ENCODE data around the gene SND1. TPM values are rescaled to one million over a fixed set of nuclear protein-coding genes. Genes with fewer than 3 reads are reported as not detected.

The SND1 gene
- total RNA-seq, 1 experiment from 2014 or later: 139 TPM

DNA sequence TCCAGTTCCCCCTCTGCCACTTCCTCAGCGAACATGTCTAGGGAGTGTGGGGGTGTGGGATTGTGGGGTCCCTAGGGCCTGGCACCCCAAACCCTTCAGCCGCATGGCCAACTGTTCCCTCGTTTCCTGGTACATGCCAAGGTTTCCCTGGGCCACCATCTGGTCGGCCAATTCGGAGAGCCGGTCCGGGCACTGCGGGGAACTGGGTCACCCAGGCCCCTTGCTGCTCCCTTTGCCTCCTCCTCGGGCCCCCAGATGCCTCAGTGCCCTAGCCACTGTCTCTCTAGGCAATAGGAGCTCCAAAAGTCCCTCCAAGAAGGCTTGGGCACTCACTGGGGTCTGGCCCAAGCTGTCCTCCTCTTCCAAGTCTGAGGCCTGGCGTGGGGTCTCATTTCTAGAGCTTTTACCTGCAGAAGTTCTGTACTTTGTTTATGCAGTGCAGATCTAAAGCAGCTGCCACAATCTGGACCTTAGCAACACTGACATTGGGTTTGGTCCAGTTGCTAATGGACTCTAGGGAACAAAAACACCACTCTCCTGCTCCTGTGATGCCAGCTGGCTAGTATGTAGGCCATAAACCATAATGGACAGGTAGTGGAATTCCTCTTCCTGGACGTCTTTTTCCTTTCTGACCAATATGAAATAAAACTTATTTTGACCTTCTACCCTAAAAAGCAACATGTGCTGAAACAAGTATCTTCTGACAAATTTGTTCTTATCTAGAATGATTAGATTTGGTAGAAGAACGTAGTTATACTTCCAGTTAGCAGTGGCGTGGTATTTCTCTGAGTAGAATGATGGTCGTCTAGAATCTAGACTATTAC lies 206.3 kb downstream of the SND1 start:
- intact Hi-C loops (cut with micrococcal nuclease): no loop called here
- TF ChIP-seq EZH2phosphoT487 (IDR thresholded peaks at IDR 0.05; ENCODE audit: borderline replicate concordance, low read length): no peak
- TF ChIP-seq, protein P1, sequence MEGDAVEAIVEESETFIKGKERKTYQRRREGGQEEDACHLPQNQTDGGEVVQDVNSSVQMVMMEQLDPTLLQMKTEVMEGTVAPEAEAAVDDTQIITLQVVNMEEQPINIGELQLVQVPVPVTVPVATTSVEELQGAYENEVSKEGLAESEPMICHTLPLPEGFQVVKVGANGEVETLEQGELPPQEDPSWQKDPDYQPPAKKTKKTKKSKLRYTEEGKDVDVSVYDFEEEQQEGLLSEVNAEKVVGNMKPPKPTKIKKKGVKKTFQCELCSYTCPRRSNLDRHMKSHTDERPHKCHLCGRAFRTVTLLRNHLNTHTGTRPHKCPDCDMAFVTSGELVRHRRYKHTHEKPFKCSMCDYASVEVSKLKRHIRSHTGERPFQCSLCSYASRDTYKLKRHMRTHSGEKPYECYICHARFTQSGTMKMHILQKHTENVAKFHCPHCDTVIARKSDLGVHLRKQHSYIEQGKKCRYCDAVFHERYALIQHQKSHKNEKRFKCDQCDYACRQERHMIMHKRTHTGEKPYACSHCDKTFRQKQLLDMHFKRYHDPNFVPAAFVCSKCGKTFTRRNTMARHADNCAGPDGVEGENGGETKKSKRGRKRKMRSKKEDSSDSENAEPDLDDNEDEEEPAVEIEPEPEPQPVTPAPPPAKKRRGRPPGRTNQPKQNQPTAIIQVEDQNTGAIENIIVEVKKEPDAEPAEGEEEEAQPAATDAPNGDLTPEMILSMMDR (conservative IDR thresholded peaks at IDR 0.05; ENCODE audit: low read depth, low read length): no peak
- TF ChIP-seq EZH2 (IDR thresholded peaks at IDR 0.05; ENCODE audit: low read length, unreplicated experiment): no peak

DNA sequence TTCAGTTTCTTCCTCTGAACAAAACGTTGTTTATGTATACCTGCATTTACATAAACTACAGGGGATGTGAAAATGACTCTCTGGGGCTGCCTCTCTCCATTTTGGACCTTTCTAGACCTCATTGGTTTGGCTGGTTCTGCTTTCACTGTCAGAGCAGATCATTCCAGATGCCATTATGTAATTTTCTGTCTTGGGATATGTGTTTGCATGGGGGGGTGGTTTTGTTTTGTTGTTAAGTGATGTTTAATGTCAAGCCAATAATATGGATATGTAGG lies 206.9 kb downstream of the SND1 start:
- no peaks in the 10 kb centered on the region for H3K9me2 ChIP-seq (replicated peaks; ENCODE audit: low read length)

More for the DNA sequence above, 206.3 kb downstream of the SND1 start:
- Histone ChIP-seq H3K9me2 (replicated peaks; ENCODE audit: low read length) (no peaks in the 10 kb centered on the region), H3K9ac (ENCODE audit: low read length) (no peak overlapping the region), H3K27ac (ENCODE audit: low read length) (no peak overlapping the region), H3K4me1 (ENCODE audit: insufficient read depth, low read length) (no peaks in the 10 kb centered on the region), H2AFZ (ENCODE audit: low read length) (no peak overlapping the region), H3K4me2 (ENCODE audit: low read length) (no peak overlapping the region), H3K4me3 (ENCODE audit: low read length) (no peak overlapping the region), H3K36me3 (ENCODE audit: low read depth, low read length) (no peaks in the 10 kb centered on the region), H4K20me1 (ENCODE audit: low read length) (no peaks in the 10 kb centered on the region), H3K79me2 (ENCODE audit: low read length) (no peaks in the 10 kb centered on the region), H3K9me3 (ENCODE audit: low read length) (no peaks in the 10 kb centered on the region), H3F3A (ENCODE audit: low read length, unreplicated experiment) (no peaks in the 10 kb centered on the region), H3K27me3 (ENCODE audit: low read length) (no peaks in the 10 kb centered on the region)
- no TSS peak for BruUV-seq (replicated peaks)
- ATAC-seq (no peak), DNase-seq (no peak)
- POLR2A ChIA-PET (ENCODE audit: unreplicated experiment): no interaction called here
- CTCF ChIA-PET: no interaction called here

DNA sequence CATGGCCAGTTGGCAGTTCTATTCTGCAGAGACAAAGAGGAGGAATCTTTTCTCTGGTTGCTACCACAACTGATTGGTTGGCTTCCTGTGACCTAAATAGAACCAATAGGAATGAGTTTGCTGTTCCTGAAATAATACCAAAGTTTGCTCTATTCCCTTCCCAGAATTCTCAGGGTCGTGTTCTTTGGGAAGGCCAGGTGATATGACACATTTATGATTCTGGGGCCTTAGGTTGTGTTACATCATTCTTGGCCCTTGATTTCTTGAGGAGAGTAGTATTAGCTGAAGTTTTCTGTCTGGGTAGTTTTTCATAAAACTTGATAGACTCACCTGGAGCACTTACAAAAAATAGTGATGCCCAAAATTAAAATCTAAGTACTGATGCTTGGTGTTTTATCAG lies 207.3 kb downstream of the SND1 start:
- Histone ChIP-seq H3K79me2 (ENCODE audit: low read length) (no peaks in the 10 kb centered on the region), H3K4me3 (ENCODE audit: low read length) (no peak overlapping the region), H3K9ac (ENCODE audit: low read length) (no peak overlapping the region), H3K36me3 (ENCODE audit: low read depth, low read length) (no peaks in the 10 kb centered on the region), H2AFZ (ENCODE audit: low read length) (no peak overlapping the region), H3K9me2 (replicated peaks; ENCODE audit: low read length) (no peaks in the 10 kb centered on the region), H3K9me3 (ENCODE audit: low read length) (no peaks in the 10 kb centered on the region), H3K4me1 (ENCODE audit: insufficient read depth, low read length) (no peaks in the 10 kb centered on the region), H3K27me3 (ENCODE audit: low read length) (no peaks in the 10 kb centered on the region), H3K4me2 (ENCODE audit: low read length) (no peak overlapping the region), H4K20me1 (ENCODE audit: low read length) (no peaks in the 10 kb centered on the region), H3K27ac (ENCODE audit: low read length) (no peak overlapping the region), H3F3A (ENCODE audit: low read length, unreplicated experiment) (no peaks in the 10 kb centered on the region)
- DNase-seq: no peak
- intact Hi-C loops (cut with micrococcal nuclease): no loop called here
- ChIA-PET CTCF (no interaction called here), POLR2A (ENCODE audit: unreplicated experiment) (no interaction called here)
- no TSS peak for BruUV-seq (replicated peaks)
- TF ChIP-seq, protein P1 (conservative IDR thresholded peaks at IDR 0.05; ENCODE audit: low read depth, low read length): no peak
- TF ChIP-seq EZH2 (IDR thresholded peaks at IDR 0.05; ENCODE audit: low read length, unreplicated experiment) (no peak), EZH2phosphoT487 (IDR thresholded peaks at IDR 0.05; ENCODE audit: borderline replicate concordance, low read length) (no peak)
- no peak for ATAC-seq

More for the DNA sequence above, 206.9 kb downstream of the SND1 start:
- POLR2A ChIA-PET (ENCODE audit: unreplicated experiment): no interaction called here
- ATAC-seq (no peak), DNase-seq (no peak)
- H3K27me3 ChIP-seq (ENCODE audit: low read length): no peaks in the 10 kb centered on the region
- intact Hi-C loops (cut with micrococcal nuclease): no loop called here
- no peak overlapping the region for H3K27ac ChIP-seq (ENCODE audit: low read length)
- no peak overlapping the region for H3K4me3 ChIP-seq (ENCODE audit: low read length)
- no peaks in the 10 kb centered on the region for H3K9me3 ChIP-seq (ENCODE audit: low read length)
- no peaks in the 10 kb centered on the region for H3K4me1 ChIP-seq (ENCODE audit: insufficient read depth, low read length)
- no peak overlapping the region for H3K4me2 ChIP-seq (ENCODE audit: low read length)
- no peaks in the 10 kb centered on the region for H3K36me3 ChIP-seq (ENCODE audit: low read depth, low read length)
- TF ChIP-seq, protein P1 (conservative IDR thresholded peaks at IDR 0.05; ENCODE audit: low read depth, low read length): no peak
- no peak for TF ChIP-seq EZH2 (IDR thresholded peaks at IDR 0.05; ENCODE audit: low read length, unreplicated experiment)
- no peak for TF ChIP-seq EZH2phosphoT487 (IDR thresholded peaks at IDR 0.05; ENCODE audit: borderline replicate concordance, low read length)
- no peak overlapping the region for H3K9ac ChIP-seq (ENCODE audit: low read length)
- no peaks in the 10 kb centered on the region for H3F3A ChIP-seq (ENCODE audit: low read length, unreplicated experiment)
- no peaks in the 10 kb centered on the region for H4K20me1 ChIP-seq (ENCODE audit: low read length)
- H3K79me2 ChIP-seq (ENCODE audit: low read length): no peaks in the 10 kb centered on the region
- no peak overlapping the region for H2AFZ ChIP-seq (ENCODE audit: low read length)
- CTCF ChIA-PET: no interaction called here
- no TSS peak for BruUV-seq (replicated peaks)

Measured in PC-3 (cell line).